CD14-positive monocyte (primary cell): ENCODE data around the gene OS9. TPM values are rescaled to one million over a fixed set of nuclear protein-coding genes. Genes with fewer than 3 reads are reported as not detected.
"Not testable (repeated sequence)": the region's sequence is repeated elsewhere in the genome, so short reads cannot be mapped to it uniquely, and the experiment has no call there.

Experiments used
- DNase-seq, 3 donors: peaks; one replicate each; pipeline ENCODE4 v3.0.0-alpha.2; 2011 to 2022
- H2AFZ ChIP-seq: 2 replicates; pipeline ENCODE4 v1.6.0; 2012; ENCODE audit warnings: mild to moderate bottlenecking, low read depth, low read length, inconsistent platforms; ENCODE audit not compliant: insufficient read depth, poor library complexity, severe bottlenecking
- H3K27ac ChIP-seq, 2 donors: 1 replicate in 1 of 2; 2 replicates in 1 of 2; pipeline ENCODE4 v1.5.1; 2012 to 2013; ENCODE audit warnings: low read length in 2 of 2, control low read depth in 1 of 2, inconsistent platforms in 1 of 2, low read depth in 1 of 2, mild to moderate bottlenecking in 1 of 2
- H3K27me3 ChIP-seq, 2 donors: one replicate each; pipeline versions ENCODE4 v1.6.0 to v1.6.1; 2011 to 2013; ENCODE audit warnings: low read length in 2 of 2; ENCODE audit not compliant: control insufficient read depth in 2 of 2, insufficient read depth in 2 of 2
- H3K36me3 ChIP-seq, 2 donors: replicated peaks in 1 of 2; 1 replicate in 1 of 2; 2 replicates in 1 of 2; pipeline versions ENCODE4 v1.5.1 to v1.6.1; 2012 to 2013; ENCODE audit warnings: low read length in 2 of 2, control low read depth in 1 of 2, inconsistent platforms in 1 of 2, mild to moderate bottlenecking in 1 of 2; ENCODE audit not compliant: insufficient read depth in 2 of 2, control insufficient read depth in 1 of 2
- H3K4me1 ChIP-seq, 2 donors: 1 replicate in 1 of 2; 2 replicates in 1 of 2; pipeline versions ENCODE4 v1.5.1 to v1.6.1; 2012 to 2013; ENCODE audit warnings: low read length in 2 of 2, control low read depth in 1 of 2, inconsistent platforms in 1 of 2, mild to moderate bottlenecking in 1 of 2, moderate library complexity in 1 of 2; ENCODE audit not compliant: insufficient read depth in 2 of 2, control insufficient read depth in 1 of 2
- H3K4me2 ChIP-seq: replicated peaks from 2 replicates; pipeline ENCODE3; 2012; ENCODE audit warnings: low read length, moderate library complexity, mild to moderate bottlenecking; ENCODE audit not compliant: poor library complexity, severe bottlenecking; ENCODE audit errors: extremely low read depth
- H3K4me3 ChIP-seq, 3 experiments: fragments of 200-600 bp in 1 of 3; sonication (generic) in 1 of 3; replicated peaks in 1 of 3; 1 replicate in 2 of 3; 2 replicates in 1 of 3; pipeline ENCODE4 v1.5.1; 2011 to 2013; ENCODE audit warnings: low read length in 3 of 3, mild to moderate bottlenecking in 3 of 3, control low read depth in 2 of 3, low read depth in 2 of 3, inconsistent platforms in 1 of 3, moderate library complexity in 1 of 3
- H3K79me2 ChIP-seq: 2 replicates; pipeline ENCODE4 v1.6.0; 2012; ENCODE audit warnings: mild to moderate bottlenecking, control low read depth, inconsistent platforms, low read length, moderate library complexity; ENCODE audit not compliant: insufficient read depth
- H3K9ac ChIP-seq: 2 replicates; pipeline ENCODE4 v1.6.0; 2017; ENCODE audit warnings: low read length, mild to moderate bottlenecking; ENCODE audit not compliant: insufficient read depth, poor library complexity, severe bottlenecking
- H3K9me3 ChIP-seq, 2 donors: replicated peaks in 1 of 2; 1 replicate in 1 of 2; 2 replicates in 1 of 2; pipeline versions ENCODE4 v1.5.1 to v1.6.1; 2012 to 2013; ENCODE audit warnings: low read length in 2 of 2, control low read depth in 1 of 2; ENCODE audit not compliant: control insufficient read depth in 1 of 2, insufficient read depth in 1 of 2
- H4K20me1 ChIP-seq: 2 replicates; pipeline ENCODE4 v1.6.0; 2012; ENCODE audit warnings: mild to moderate bottlenecking, low read length, control low read depth, moderate library complexity; ENCODE audit not compliant: insufficient read depth
- H3K27ac Mint-ChIP-seq, 7 donors: one replicate each; pipeline ENCODE4 v1.8.0; 2020; ENCODE audit warnings: mild to moderate bottlenecking in 7 of 7, mixed read lengths in 7 of 7, moderate library complexity in 6 of 7, inconsistent platforms in 2 of 7
- H3K27me3 Mint-ChIP-seq, 3 donors: one replicate each; pipeline ENCODE4 v1.8.0; 2021 to 2022; ENCODE audit warnings: low read depth in 3 of 3, mild to moderate bottlenecking in 3 of 3, mixed read lengths in 3 of 3, moderate library complexity in 3 of 3, inconsistent platforms in 1 of 3
- H3K36me3 Mint-ChIP-seq, 2 donors: one replicate each; pipeline ENCODE4 v1.8.0; 2020; ENCODE audit warnings: mixed read lengths in 2 of 2, inconsistent platforms in 1 of 2, mild to moderate bottlenecking in 1 of 2
- H3K4me1 Mint-ChIP-seq: one replicate; pipeline ENCODE4 v1.8.0; 2020; ENCODE audit warnings: mild to moderate bottlenecking, mixed read lengths
- H3K4me3 Mint-ChIP-seq, 2 donors: one replicate each; pipeline ENCODE4 v1.8.0; 2020; ENCODE audit warnings: mild to moderate bottlenecking in 2 of 2, mixed read lengths in 2 of 2, moderate library complexity in 1 of 2
- H3K9me3 Mint-ChIP-seq, 7 donors: one replicate each; pipeline ENCODE4 v1.8.0; 2020 to 2022; ENCODE audit warnings: mixed read lengths in 7 of 7, mild to moderate bottlenecking in 6 of 7, moderate library complexity in 6 of 7, inconsistent platforms in 2 of 7
- WGBS: methylation state at CpG from one replicate; pipeline ENCODE4 v1.1.5; 2013; ENCODE audit warnings: missing lambda C conversion rate; ENCODE audit not compliant: insufficient coverage; 5-methylcytosine and 5-hydroxymethylcytosine counted together
- intact Hi-C, 2 donors: fragments of 100-400 bp; cut with micrococcal nuclease; formaldehyde crosslinking; loops; one replicate each; pipeline versions ENCODE4 v1.15.0 to v1.15.1; 2023
- polyA plus RNA-seq, 3 donors: library from polyadenylated mRNA; depleted of rRNA in 1 of 3; unstranded in 2 of 3; stranded (reverse) in 1 of 3; fragments of 300-500 nt in 2 of 3; fragments of >200 nt in 1 of 3; fragmentation: Illumina TruSeq in 2 of 3; gene quantifications; 1 replicate in 2 of 3; 2 replicates in 1 of 3; pipeline ENCODE4 v1.2.3, GENCODE V29; 2012 to 2021
- TF ChIP-seq, protein P1 (sequence below): fragments of 200-600 bp; IDR thresholded peaks from one replicate; pipeline ENCODE4 v1.8.0; 2022; ENCODE audit warnings: antibody characterized with exemption, mild to moderate bottlenecking

Gene OS9
- polyA plus RNA-seq, 3 donors, result 90.9 to 484 (median 128) TPM

DNA sequence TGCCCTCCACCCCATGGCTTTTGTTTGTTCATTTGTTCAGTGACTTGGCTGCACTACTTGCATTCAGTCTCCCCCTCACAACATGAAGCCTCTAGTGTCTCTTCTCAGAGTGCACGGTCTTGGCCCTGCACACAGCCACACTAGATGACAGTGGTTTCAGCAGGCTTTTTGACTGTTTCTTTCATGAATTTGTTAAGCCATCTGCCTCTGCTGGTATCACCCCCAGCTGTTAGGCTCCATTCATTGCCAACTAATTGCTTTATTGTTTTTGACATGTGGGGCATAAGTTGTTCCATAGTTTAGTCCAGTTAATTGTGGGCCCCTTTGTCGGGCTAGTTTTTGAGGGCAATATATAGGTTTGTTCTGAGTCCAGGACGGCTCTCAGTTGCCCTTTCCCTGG, 18.8 kb downstream of the OS9 start:
- Histone ChIP-seq H3K27me3 (no peaks in the 10 kb centered on the region), H3K36me3 (peaks cover 75 to 93% of the 10 kb centered on the region in 2 donors), H3K9me3 (no peaks in the 10 kb centered on the region), H3K79me2 (peaks cover 2% of the 10 kb centered on the region), H3K4me3 (no peak overlapping the region), H3K4me1 (no peaks in the 10 kb centered on the region), H4K20me1 (peaks cover 47% of the 10 kb centered on the region), H3K9ac (no peak overlapping the region), H3K27ac (no peak overlapping the region), H2AFZ (no peak overlapping the region), H3K4me2 (no peak overlapping the region)
- WGBS, result 100% methylated on average over 1 of the region's 3 CpGs
- intact Hi-C loops, result no loop called here
- TF ChIP-seq, protein P1, sequence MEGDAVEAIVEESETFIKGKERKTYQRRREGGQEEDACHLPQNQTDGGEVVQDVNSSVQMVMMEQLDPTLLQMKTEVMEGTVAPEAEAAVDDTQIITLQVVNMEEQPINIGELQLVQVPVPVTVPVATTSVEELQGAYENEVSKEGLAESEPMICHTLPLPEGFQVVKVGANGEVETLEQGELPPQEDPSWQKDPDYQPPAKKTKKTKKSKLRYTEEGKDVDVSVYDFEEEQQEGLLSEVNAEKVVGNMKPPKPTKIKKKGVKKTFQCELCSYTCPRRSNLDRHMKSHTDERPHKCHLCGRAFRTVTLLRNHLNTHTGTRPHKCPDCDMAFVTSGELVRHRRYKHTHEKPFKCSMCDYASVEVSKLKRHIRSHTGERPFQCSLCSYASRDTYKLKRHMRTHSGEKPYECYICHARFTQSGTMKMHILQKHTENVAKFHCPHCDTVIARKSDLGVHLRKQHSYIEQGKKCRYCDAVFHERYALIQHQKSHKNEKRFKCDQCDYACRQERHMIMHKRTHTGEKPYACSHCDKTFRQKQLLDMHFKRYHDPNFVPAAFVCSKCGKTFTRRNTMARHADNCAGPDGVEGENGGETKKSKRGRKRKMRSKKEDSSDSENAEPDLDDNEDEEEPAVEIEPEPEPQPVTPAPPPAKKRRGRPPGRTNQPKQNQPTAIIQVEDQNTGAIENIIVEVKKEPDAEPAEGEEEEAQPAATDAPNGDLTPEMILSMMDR, result no peak
- peaks cover 64 to 88% of the 10 kb centered on the region in 2 donors for H3K36me3 Mint-ChIP-seq
- no peak for DNase-seq
- H3K4me3 Mint-ChIP-seq, result no peak overlapping the region
- H3K9me3 Mint-ChIP-seq, result peaks cover 0 to 2% (median 0%) of the 10 kb centered on the region in 7 donors
- peak overlapping the region in 1 of 7 donors; percentile 30 for H3K27ac Mint-ChIP-seq
- H3K4me1 Mint-ChIP-seq, result no peaks in the 10 kb centered on the region
- no peaks in the 10 kb centered on the region for H3K27me3 Mint-ChIP-seq

DNA sequence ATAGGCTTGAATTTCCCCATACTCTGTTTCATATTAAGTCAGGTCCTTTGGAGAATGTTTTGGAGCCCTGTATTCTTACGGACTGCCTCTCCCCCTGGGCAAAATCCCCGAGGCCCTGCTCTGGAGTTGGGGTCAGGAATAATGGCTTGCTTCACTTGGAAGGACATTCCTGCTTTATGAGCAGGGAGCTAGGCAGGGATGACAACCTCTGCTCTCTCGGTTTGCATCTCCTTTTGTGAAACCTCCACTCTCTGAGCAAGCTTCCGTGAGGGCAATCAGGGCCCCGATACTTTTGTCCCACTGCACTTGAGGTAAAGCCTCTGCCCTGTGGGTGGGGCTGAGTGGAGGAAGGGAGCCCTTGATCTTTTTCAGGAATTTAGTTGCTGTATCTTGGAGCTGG, 19.3 kb downstream of the OS9 start:
- Mint-ChIP-seq H3K4me3 (no peak overlapping the region), H3K4me1 (no peaks in the 10 kb centered on the region), H3K27ac (peak overlapping the region in 1 of 7 donors; percentile 50), H3K27me3 (no peaks in the 10 kb centered on the region), H3K36me3 (peaks cover 66 to 90% of the 10 kb centered on the region in 2 donors), H3K9me3 (peaks cover 0 to 2% (median 0%) of the 10 kb centered on the region in 7 donors)
- no peaks in the 10 kb centered on the region for H3K9me3 ChIP-seq
- H3K9ac ChIP-seq, result no peak overlapping the region
- H3K27ac ChIP-seq, result no peak overlapping the region
- peaks cover 51% of the 10 kb centered on the region for H4K20me1 ChIP-seq
- 90% methylated on average over 2 of the region's 5 CpGs for WGBS
- peaks cover 75 to 94% of the 10 kb centered on the region in 2 donors for H3K36me3 ChIP-seq
- TF ChIP-seq, protein P1, result no peak
- no peak overlapping the region for H3K4me3 ChIP-seq
- intact Hi-C loops, result no loop called here
- H2AFZ ChIP-seq, result no peak overlapping the region
- no peak for DNase-seq
- no peaks in the 10 kb centered on the region for H3K27me3 ChIP-seq
- peaks cover 2% of the 10 kb centered on the region for H3K79me2 ChIP-seq
- no peak overlapping the region for H3K4me2 ChIP-seq
- H3K4me1 ChIP-seq, result no peaks in the 10 kb centered on the region

DNA sequence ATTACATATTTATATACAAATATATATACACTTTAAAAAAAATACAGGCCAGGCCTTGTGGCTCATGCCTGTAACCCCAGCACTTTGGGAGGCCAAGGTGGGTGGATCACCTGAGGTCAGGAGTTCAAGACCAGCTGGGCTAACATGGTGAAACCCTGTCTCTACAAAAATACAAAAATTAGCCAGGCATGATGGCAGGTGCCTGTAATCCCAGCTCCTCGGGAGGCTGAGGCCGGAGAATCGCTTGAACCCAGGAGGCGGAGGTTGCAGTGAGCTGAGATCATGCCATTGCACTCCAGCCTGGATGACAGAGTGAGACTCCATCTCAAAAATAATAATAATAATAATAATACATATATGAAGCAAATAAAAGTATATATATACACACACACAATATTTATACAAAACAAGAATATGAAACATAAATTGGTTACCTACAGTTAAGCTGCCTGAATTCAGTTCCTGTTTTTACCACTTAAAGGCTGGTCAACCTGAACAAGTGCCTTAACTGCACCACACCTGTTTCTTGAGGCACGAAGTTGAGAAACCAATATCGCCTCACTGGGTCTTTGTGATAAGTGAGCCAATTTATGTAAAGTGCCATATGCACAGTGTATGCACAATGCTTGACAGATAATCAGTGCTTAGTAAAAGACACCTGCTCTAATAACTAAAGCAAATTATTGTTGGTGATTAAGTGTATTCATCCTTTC, 21.3 kb downstream of the OS9 start:
- intact Hi-C loops, H3K4me3 ChIP-seq, H3K9me3 Mint-ChIP-seq, H2AFZ ChIP-seq, H3K9ac ChIP-seq, DNase-seq, H3K79me2 ChIP-seq, H3K4me3 Mint-ChIP-seq, H3K27ac ChIP-seq, H3K4me1 ChIP-seq, H3K27ac Mint-ChIP-seq, H3K27me3 Mint-ChIP-seq, H3K4me2 ChIP-seq, H3K4me1 Mint-ChIP-seq, H3K9me3 ChIP-seq, H3K27me3 ChIP-seq: not testable (repeated sequence)
- peaks cover 70 to 90% of the 10 kb centered on the region in 2 donors for H3K36me3 Mint-ChIP-seq
- Histone ChIP-seq H4K20me1 (peaks cover 34% of the 10 kb centered on the region), H3K36me3 (peaks cover 87 to 94% of the 10 kb centered on the region in 2 donors)
- WGBS, result no CpG with 5 or more reads among the region's 6 CpGs
